Esophagus mucosa (tissue), 1 donor: ENCODE data around the gene NAV3. TPM values are rescaled to one million over a fixed set of nuclear protein-coding genes. Genes with fewer than 3 reads are reported as not detected.
"Not testable (repeated sequence)": the region's sequence is repeated elsewhere in the genome, so short reads cannot be mapped to it uniquely, and the experiment has no call there.

Experiments
- ATAC-seq: fragments of 200-7000 bp; cut with Tn5 transposase; one replicate; pipeline ENCODE4 v1.9.1; 2020
- total RNA-seq: library from RNA; stranded (reverse); gene quantifications from one replicate; pipeline ENCODE4 v1.2.4, GENCODE V29; 2023
- donor health status: DM: yes; HTN: yes; CAD: no.

NAV3 gene
- total RNA-seq, 1 donor from 2014 or later, result 0.52 TPM

- ATAC-seq, result no peak
Measured at GRCh38 chr12:78060186-78060585, 229.5 kb downstream of the NAV3 start.

- no peak for ATAC-seq
Measured at GRCh38 chr12:78062786-78063185, 232.1 kb downstream of the NAV3 start.

- ATAC-seq, result no peak
Measured at GRCh38 chr12:78081590-78082314, 251.1 kb downstream of the NAV3 start.

DNA sequence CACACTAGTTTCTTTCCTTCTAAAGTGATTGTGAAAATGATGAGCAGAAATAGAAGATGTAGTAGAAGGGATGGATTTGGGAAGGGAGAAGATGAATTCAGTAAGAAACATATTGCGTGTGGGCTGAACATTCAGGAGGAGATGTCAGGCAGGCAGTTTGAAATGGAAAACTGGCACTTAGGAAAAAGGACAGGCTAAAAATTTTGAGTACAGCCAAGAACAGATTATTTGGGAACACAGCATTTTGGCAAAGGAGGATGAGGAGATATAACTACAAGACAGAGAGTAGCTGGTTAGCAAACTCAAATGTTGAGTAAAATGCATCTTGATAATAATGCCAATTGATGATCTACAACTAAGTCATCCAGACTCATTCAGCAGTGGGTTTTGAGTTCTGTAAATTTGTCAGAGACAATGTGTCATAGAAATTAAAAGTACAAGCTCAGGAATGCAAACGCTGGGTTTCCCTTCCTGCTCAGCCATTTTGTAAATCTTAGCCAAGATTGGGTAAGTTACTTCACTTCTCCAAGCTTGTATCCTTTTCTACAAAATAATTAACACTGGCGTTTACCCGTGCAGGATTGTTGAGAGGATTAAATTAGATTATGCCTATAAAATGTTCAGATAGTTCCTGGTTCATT, 255.0 kb downstream of the NAV3 start:
- ATAC-seq, result no peak

DNA sequence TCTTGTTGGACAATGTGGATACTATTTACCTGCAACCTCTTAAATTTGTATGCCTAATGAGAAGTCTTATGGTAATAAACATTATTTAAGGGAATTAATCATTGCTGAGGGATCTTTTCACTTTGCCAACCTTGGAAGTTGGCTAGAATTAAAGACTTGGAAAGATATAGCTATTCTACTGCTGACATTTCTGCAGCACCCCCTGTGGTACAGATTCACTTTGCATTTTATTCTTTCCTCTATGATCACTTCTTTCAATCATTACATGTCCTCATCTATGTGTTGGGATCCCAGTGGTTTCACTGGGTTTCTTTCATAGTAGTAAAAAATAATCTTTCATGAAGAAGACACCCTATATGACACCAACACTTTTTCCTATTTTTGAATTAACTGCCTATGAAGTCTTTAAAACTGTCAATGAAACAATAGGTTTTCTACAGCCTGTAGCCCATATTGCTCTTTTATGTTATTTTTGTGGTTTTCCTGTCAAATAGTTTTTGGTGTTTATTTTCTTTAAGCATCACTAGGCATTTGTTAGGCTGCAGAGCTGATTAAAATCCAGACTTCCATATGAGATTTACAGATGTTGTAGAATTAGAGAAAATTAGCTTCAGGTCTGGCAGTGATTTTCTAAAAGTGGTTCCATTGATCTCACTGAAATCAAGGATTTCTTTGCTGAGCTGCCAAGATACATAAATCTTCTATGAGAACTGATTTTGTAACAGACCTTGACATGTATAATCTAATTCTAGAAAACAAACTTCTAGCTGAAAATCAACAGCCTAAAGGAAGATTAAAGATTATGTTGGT, 256.1 kb downstream of the NAV3 start:
- ATAC-seq, result no peak

- ATAC-seq, result no peak
Measured at GRCh38 chr12:78087363-78087675, 256.6 kb downstream of the NAV3 start.

DNA sequence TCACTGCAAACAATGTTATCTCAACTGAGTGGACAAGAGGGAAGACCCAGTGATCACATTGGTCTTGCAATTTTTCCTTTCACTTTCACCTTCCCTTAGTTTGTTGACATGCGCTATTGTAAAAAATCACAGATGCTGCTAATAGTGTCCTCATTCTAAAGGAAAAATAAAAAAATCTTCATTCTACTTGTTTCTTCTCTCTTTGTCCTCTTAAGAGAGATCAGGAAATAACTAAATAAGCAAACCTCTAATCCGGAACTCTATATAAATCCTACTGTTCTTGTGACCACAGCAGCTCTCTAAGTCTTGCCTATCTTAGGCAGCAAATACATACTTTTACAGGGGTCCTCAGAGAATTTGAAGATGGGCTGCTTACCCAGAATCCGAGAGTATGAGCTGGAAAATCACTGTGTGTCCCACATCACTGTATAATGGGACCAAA, 257.7 kb downstream of the NAV3 start:
- no peak for ATAC-seq

GRCh38 chr12:78090266-78090665, 259.6 kb downstream of the NAV3 start:
- no peak for ATAC-seq

- peak; percentile 94 for ATAC-seq
Measured at GRCh38 chr12:78095623-78096022, 264.9 kb downstream of the NAV3 start.

DNA sequence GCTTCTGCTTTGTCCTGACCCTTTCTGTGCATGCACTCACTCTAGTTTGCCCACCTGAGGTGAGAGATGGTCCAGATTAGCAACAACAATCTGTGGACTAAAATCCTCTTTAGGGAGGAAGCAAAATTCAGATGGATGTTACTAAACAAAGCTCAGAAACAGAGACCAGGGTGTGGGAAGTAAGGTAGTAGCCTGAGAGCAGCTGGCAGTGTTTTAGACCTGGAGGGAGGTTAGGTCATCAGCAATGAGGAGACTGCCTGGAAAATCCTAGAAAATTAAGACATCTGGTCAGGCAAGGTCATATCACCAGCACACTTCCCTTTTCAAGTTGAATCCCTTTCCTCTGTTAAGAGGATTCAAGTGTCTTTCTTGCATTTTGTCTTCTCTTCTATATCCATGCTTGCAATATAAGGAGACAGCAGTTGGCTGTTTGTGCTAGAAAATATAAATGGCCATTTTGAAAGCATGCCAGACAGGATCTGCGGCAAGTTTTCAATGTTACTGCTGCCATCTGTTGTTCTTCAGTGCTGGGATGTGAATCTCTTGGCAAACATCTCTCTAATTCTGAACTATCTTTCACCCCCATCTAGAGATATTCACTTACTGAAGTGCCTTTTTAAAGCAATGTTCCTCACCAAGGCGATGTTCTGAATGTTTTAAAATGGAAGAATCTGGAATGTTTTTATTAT, 266.4 kb downstream of the NAV3 start:
- no peak for ATAC-seq

- no peak for ATAC-seq
Measured at GRCh38 chr12:78099806-78100205, 269.1 kb downstream of the NAV3 start.

DNA sequence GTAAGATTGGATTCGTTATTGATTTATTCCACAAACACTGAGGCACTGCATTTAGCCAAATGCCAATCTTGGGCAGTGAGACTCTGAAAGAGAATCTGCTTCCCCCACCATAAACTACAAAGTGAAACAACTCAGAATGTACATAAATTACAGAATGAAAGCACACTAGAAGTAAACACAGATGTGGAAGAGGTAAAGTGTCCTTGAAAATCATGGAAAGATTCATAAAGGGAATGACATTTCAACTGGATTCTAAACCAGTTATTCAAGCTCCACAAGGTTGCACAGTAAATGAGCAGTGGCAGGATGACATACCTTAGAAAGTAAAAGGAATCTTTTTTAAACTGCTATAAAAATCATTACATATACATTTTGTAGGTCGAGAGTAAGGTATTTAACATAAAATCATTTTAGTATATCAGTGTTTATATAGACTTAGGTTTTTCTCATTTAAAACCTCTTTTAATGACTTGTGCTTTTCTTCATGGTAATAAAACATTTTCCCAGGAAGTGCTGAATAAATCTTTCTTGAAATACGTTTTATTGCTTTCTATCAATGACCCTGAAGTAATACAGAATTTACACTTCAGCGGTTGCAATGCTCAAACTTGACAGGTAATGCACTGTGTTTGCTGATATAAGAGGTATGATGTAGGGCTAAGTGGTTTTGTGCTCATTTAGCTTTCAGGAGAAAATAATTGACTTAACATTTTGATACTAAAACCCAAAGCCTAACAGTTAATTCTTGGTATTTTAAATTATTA, 270.6 kb downstream of the NAV3 start:
- ATAC-seq, result no peak

DNA sequence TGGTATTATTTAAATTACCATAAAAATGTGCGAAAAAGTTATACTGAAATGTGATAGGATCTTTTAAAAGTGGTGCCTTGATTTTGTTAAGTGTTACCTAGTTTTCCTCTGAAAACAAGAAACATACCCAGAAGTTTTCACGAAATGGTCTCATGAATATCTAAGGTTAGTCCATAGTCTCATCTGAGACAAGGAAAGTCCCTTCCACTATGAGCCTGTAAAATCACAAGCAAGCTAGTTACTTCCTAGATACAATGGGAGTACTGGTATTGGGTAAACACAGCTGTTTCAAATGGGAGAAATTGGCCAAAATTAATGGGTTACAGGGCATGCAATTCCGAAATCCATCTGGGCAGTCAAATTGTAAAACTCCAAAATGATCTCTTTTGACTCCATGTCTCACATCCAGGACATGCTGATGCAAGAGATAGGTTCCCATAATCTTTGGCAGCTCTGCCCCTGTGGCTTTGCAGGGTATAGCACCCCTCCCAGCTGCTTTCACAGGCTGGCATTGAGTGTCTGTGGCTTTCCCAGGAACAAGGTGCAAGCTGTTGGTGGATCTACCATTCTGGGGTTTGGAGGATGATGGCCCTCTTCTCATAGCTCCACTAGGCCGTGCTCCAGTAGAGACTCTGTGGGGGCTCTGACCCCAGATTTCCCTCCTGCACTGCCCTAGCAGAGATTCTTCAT, 271.4 kb downstream of the NAV3 start:
- no peak for ATAC-seq

DNA sequence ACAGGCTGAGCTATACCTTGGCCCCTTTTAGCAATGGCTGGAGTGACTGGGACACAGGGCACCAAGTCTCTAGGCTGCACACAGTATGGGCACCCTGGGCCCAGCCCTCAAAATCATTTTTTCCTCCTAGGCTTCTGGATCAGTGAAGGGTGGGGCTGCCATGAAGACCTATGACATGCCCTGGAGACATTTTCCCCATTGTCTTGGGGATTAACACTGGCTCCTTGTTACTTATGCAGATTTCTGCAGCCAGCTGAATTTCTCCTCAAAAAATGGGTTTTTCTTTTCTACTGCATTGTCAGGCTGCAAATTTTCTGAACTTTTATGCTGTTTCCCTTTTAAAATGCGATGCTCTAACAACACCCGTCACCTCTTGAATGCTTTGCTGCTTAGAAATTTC, 272.1 kb downstream of the NAV3 start:
- not testable (repeated sequence) for ATAC-seq

DNA sequence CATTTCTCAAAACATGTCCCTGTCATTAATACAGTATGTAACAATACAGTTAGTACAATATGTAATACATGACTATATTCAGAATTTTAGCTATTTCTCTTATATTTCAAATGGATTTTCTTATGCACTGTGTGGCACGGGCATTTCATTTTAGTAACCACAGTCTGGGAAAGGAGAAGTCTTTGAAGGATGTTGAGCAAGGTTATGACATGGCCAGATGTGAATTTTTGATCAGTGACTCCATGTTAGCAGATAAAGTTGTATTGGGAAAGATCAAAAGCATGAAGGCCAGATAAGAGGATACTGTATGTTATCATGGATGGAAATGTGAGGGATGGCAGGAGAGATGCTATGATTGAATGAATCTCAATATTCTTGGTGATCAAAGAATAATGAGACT, 285.2 kb downstream of the NAV3 start:
- no peak for ATAC-seq

DNA sequence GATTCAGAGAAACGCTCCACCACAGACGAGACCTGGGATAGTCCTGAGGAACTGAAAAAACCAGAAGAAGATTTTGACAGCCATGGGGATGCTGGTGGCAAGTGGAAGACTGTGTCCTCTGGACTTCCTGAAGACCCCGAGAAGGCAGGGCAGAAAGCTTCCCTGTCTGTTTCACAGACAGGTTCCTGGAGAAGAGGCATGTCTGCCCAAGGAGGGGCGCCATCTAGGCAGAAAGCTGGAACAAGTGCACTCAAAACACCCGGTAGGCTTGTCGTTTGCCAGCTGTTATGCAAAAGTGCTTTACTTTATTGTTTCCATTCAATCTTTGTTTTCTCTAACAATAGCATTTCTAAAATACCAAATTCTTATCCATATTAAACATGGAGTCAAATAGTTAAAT, 287.3 kb downstream of the NAV3 start:
- no peak for ATAC-seq

DNA sequence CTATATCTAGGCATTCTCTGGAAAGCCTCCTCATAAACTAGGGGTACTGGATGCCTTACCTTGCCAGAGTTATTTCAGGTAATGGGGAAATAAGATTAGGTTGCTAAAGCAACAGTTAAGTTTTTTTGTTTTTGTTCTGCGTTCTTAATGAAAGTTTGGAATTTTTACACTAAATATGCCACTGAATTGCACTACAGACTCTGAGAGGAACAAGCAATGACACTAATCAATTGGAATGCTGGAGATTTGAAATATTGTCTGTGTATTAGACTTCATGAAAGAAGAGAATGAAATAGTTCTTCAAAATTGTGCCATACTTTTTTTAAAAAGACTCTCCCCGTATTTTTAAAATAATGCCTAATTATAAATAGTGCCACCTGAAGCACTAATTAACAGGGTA, 287.8 kb downstream of the NAV3 start:
- ATAC-seq, result no peak

- peak; percentile 58 for ATAC-seq
Measured at GRCh38 chr12:78119351-78119918, 288.7 kb downstream of the NAV3 start.

- no peak for ATAC-seq
Measured at GRCh38 chr12:78120306-78120705, 289.6 kb downstream of the NAV3 start.

DNA sequence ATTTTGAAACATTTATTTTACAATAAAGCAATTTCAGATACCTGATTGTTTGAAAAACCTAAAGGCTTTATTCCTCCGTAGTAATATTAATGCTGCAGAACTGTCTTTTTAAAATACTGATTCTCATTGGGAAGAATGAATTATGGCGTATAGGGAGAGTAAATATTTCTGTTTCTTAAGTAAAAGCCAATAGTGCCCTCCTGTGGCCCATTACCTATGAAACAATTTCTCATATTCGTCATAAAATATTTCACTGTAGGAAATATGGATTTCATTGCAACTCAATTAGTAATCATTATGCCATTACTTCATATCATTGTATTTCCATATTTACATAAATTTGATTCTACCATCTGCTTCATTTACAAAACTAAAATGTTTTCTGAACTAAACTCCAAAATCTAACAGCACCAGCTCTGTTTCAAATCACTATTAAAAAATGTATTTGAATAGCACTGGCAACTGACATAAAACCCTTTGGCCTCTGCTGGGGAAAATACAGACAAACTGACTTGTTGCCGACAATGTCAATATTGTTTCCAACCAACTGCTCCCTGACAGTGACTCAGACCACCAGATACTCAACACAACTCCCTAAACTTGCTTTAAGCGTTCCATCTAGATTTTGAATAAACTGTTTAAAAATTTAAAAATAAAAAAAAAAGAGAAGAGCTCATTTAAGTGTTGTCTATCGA, 290.3 kb downstream of the NAV3 start:
- no peak for ATAC-seq
